Measurements from ENCODE around the gene P2RY8. TPM values are rescaled to one million over a fixed set of nuclear protein-coding genes. Genes with fewer than 3 reads are reported as not detected.
A peak's percentile ranks its signal among the peaks of the same experiment; 100 is the strongest.

P2RY8 gene
- total and polyA plus RNA-seq, 4 donors, result 0.51 to 8.3 (median 4.4) TPM

GRCh38 chrX:1462110-1462509 is 74.9 kb downstream of the P2RY8 start:
- no peaks in the 10 kb centered on the region for H3K9me3 ChIP-seq (ENCODE audit: control insufficient read depth in 4 of 4, insufficient read depth in 3 of 4, low read length in 3 of 4)
- H3K36me3 ChIP-seq (ENCODE audit: control insufficient read depth in 4 of 4, insufficient read depth in 4 of 4, low read length in 4 of 4), result no peaks in the 10 kb centered on the region
- H3K27ac ChIP-seq (ENCODE audit: low read depth in 1 of 2, low read length in 1 of 2), result no peak overlapping the region
- DNase-seq (no peak), ATAC-seq (ENCODE audit: insufficient read depth, low FRiP score) (no peak)
- H3K4me3 ChIP-seq, result no peak overlapping the region
- TF ChIP-seq, protein P1, sequence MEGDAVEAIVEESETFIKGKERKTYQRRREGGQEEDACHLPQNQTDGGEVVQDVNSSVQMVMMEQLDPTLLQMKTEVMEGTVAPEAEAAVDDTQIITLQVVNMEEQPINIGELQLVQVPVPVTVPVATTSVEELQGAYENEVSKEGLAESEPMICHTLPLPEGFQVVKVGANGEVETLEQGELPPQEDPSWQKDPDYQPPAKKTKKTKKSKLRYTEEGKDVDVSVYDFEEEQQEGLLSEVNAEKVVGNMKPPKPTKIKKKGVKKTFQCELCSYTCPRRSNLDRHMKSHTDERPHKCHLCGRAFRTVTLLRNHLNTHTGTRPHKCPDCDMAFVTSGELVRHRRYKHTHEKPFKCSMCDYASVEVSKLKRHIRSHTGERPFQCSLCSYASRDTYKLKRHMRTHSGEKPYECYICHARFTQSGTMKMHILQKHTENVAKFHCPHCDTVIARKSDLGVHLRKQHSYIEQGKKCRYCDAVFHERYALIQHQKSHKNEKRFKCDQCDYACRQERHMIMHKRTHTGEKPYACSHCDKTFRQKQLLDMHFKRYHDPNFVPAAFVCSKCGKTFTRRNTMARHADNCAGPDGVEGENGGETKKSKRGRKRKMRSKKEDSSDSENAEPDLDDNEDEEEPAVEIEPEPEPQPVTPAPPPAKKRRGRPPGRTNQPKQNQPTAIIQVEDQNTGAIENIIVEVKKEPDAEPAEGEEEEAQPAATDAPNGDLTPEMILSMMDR (IDR thresholded peaks at IDR 0.05; ENCODE audit: control extremely low read depth, extremely low read depth), result no peak
- H3K4me1 ChIP-seq (ENCODE audit: control insufficient read depth in 5 of 5, insufficient read depth in 5 of 5, low read length in 5 of 5), result no peaks in the 10 kb centered on the region
- no peak overlapping the region for H3K9ac ChIP-seq (ENCODE audit: insufficient read depth in 1 of 2, low read length in 2 of 2)
- H3K27me3 ChIP-seq (ENCODE audit: control insufficient read depth in 3 of 3, insufficient read depth in 3 of 3, low read length in 2 of 3), result peaks cover 0 to 29% (median 6%) of the 10 kb centered on the region in 3 donors

DNA sequence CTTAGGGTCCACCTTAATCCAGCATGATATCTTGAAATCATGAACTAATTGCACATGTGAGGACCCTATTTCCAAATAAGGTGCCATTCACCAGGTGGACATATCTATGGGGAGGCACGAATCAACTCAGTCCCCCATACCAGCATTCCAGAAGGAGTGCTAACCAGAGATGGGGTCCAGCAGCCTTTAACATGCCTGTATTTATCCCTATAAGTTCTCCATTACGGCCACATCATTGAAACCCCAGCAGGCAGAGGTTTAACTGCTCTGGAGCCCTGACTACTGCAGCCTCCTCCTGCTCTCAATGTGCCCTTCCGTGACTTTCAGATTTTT is 81.1 kb downstream of the P2RY8 start:
- ATAC-seq (ENCODE audit: insufficient read depth, low FRiP score) (no peak), DNase-seq (no peak)
- H3K9ac ChIP-seq (ENCODE audit: insufficient read depth in 1 of 2, low read length in 2 of 2), result no peak overlapping the region
- no peaks in the 10 kb centered on the region for H3K36me3 ChIP-seq (ENCODE audit: control insufficient read depth in 4 of 4, insufficient read depth in 4 of 4, low read length in 4 of 4)
- TF ChIP-seq, protein P1 (IDR thresholded peaks at IDR 0.05; ENCODE audit: control extremely low read depth, extremely low read depth), result no peak
- H3K27me3 ChIP-seq (ENCODE audit: control insufficient read depth in 3 of 3, insufficient read depth in 3 of 3, low read length in 2 of 3), result no peaks in the 10 kb centered on the region
- WGBS, 2 donors, result 82 to 83% methylated on average over 3 of the region's 3 CpGs
- H3K4me1 ChIP-seq (ENCODE audit: control insufficient read depth in 5 of 5, insufficient read depth in 5 of 5, low read length in 5 of 5), result peaks cover 0 to 9% (median 0%) of the 10 kb centered on the region in 5 donors
- H3K4me3 ChIP-seq, result no peak overlapping the region
- H3K9me3 ChIP-seq (ENCODE audit: control insufficient read depth in 4 of 4, insufficient read depth in 3 of 4, low read length in 3 of 4), result no peaks in the 10 kb centered on the region
- no peak overlapping the region for H3K27ac ChIP-seq (ENCODE audit: low read depth in 1 of 2, low read length in 1 of 2)

DNA sequence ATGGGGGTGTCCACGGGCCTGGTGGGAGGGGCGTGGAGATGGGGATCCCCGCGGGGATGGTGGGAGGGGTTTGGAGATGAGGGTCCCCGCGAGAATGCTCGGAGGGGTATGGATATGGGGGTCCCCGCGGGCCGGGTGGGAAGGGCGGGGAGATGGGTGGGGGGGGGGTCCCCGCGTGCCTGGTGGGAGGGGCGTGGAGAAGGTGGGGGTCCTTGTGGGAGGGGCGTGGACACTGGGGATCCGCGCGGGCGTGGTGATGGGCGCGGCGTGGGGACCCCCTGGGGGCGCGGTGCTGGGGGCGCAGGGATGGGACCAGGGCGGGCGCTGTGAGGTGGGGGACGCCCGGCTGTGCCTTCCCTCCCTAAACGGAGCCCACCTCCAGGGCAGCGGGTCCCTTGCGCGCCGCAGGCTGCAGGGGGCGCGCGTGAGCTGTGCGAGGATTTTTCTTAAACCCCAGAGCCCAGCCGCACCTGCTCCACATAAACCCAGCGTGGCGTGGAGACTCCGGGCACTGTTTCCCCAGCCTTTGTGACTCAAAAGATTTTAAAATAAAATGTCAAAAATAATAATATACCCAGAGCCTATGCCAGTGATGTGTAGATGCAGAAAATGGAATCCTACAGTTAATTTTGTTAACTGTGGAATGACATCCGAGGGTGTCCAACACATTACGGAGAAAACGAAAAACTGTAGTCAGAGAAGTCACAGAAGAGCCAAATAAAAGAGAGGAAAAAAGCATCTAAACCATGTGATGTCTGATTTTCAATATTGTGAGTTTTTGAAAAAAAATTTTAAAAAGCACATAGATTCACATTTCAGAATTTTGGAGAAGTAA is 82.8 kb downstream of the P2RY8 start:
- WGBS, 2 donors, result 5 to 8% methylated on average over 30 to 45 of the region's 45 CpGs
- peak; percentile 37 for ATAC-seq (ENCODE audit: insufficient read depth, low FRiP score)
- no peaks in the 10 kb centered on the region for H3K36me3 ChIP-seq (ENCODE audit: control insufficient read depth in 4 of 4, insufficient read depth in 4 of 4, low read length in 4 of 4)
- TF ChIP-seq, protein P1 (IDR thresholded peaks at IDR 0.05; ENCODE audit: control extremely low read depth, extremely low read depth), result peak; percentile 90
- peak; percentile 74 to 82 (median 77) for DNase-seq
- no peak overlapping the region for H3K9ac ChIP-seq (ENCODE audit: insufficient read depth in 1 of 2, low read length in 2 of 2)
- no peaks in the 10 kb centered on the region for H3K9me3 ChIP-seq (ENCODE audit: control insufficient read depth in 4 of 4, insufficient read depth in 3 of 4, low read length in 3 of 4)
- peak overlapping the region in 1 of 2 donors; percentile 47 for H3K27ac ChIP-seq (ENCODE audit: low read depth in 1 of 2, low read length in 1 of 2)
- no peaks in the 10 kb centered on the region for H3K27me3 ChIP-seq (ENCODE audit: control insufficient read depth in 3 of 3, insufficient read depth in 3 of 3, low read length in 2 of 3)
- no peak overlapping the region for H3K4me3 ChIP-seq
- peaks cover 0 to 9% (median 0%) of the 10 kb centered on the region in 5 donors for H3K4me1 ChIP-seq (ENCODE audit: control insufficient read depth in 5 of 5, insufficient read depth in 5 of 5, low read length in 5 of 5)
